Endothelial cell of umbilical vein (primary cell): ENCODE measurements around the gene TNRC6C. TPM values are rescaled to one million over a fixed set of nuclear protein-coding genes. Genes with fewer than 3 reads are reported as not detected.

Experiments
- BruUV-seq: library from RNA; stranded (reverse); fragments of 400-500 nt; replicated peaks from 2 replicates; lab custom pipeline; 2021; lab: Mats Ljungman, UMichigan
- CTCF ChIA-PET: fragments of 300-600, 350-600 bp; sonication (Branson Sonifier 250); formaldehyde crosslinking; loops from one replicate; lab custom pipeline; 2021; ENCODE audit warnings: antibody characterized with exemption, inconsistent platforms; lab: Charles Lee
- POLR2A ChIA-PET: fragments of 300-600, 350-600 bp; sonication (Branson Sonifier 250); formaldehyde crosslinking; loops from one replicate; lab custom pipeline; 2021; ENCODE audit warnings: antibody characterized with exemption, inconsistent platforms; lab: Charles Lee
- DNase-seq: peaks from one replicate; pipeline ENCODE4 v3.0.0-alpha.2; 2011; ENCODE audit warnings: low read depth, low spot score
- FAIRE-seq: peaks from 2 replicates; lab custom pipeline; 2011; peaks lifted over from hg19 to GRCh38; lab: Jason Lieb, UNC
- H2AFZ ChIP-seq: 2 replicates; pipeline ENCODE4 v1.6.0; 2012; ENCODE audit warnings: low read depth, low read length, control low read depth, inconsistent platforms
- H3K27ac ChIP-seq: 2 replicates; pipeline ENCODE4 v1.5.1; 2011; ENCODE audit warnings: low read depth, mild to moderate bottlenecking, control low read depth, low read length, moderate library complexity; ENCODE audit not compliant: insufficient read depth
- H3K27me3 ChIP-seq, 2 experiments: 2 replicates each; pipeline versions ENCODE4 v1.6.0 to v1.6.1; 2011; ENCODE audit warnings: low read length in 2 of 2, mixed read lengths in 1 of 2; ENCODE audit not compliant: control insufficient read depth in 2 of 2, insufficient read depth in 2 of 2
- H3K36me3 ChIP-seq, 2 experiments: 2 replicates in 1 of 2; 3 replicates in 1 of 2; pipeline ENCODE4 v1.5.1; 2011; ENCODE audit warnings: low read length in 2 of 2, mild to moderate bottlenecking in 1 of 2, moderate library complexity in 1 of 2; ENCODE audit not compliant: control insufficient read depth in 2 of 2, insufficient read depth in 2 of 2; ENCODE audit errors: extremely low read depth in 1 of 2
- H3K4me1 ChIP-seq: 3 replicates; pipeline ENCODE4 v1.5.1; 2011; ENCODE audit warnings: mild to moderate bottlenecking, low read length; ENCODE audit not compliant: control insufficient read depth, insufficient read depth; ENCODE audit errors: extremely low read depth
- H3K4me2 ChIP-seq: 2 replicates; pipeline ENCODE4 v1.6.1; 2011; ENCODE audit warnings: low read length, control low read depth, mixed read lengths; ENCODE audit not compliant: insufficient read depth
- H3K4me3 ChIP-seq, 3 experiments: fragments of 200-600 bp in 1 of 3; sonication (generic), shearing (Covaris generic) in 1 of 3; replicated peaks in 1 of 3; 2 replicates each; pipeline ENCODE4 v1.5.1; 2011 to 2016; ENCODE audit warnings: control low read depth in 3 of 3, low read length in 3 of 3, mild to moderate bottlenecking in 2 of 3, inconsistent platforms in 1 of 3, low read depth in 1 of 3, moderate library complexity in 1 of 3; ENCODE audit not compliant: insufficient read depth in 1 of 3
- H3K79me2 ChIP-seq: 2 replicates; pipeline ENCODE4 v1.6.0; 2012; ENCODE audit warnings: low read length, inconsistent platforms; ENCODE audit not compliant: control insufficient read depth, insufficient read depth
- H3K9ac ChIP-seq: replicated peaks from 2 replicates; pipeline ENCODE3; 2011; ENCODE audit warnings: low read length, control low read depth; ENCODE audit not compliant: insufficient read depth; ENCODE audit errors: extremely low read depth
- H3K9me1 ChIP-seq: replicated peaks from 3 replicates; pipeline ENCODE4 v1.6.0; 2011; ENCODE audit warnings: mild to moderate bottlenecking, low read length; ENCODE audit not compliant: control insufficient read depth, insufficient read depth; ENCODE audit errors: extremely low read depth
- H3K9me3 ChIP-seq: replicated peaks from 2 replicates; pipeline ENCODE4 v1.5.1; 2012; ENCODE audit warnings: low read length, inconsistent platforms; ENCODE audit not compliant: control insufficient read depth, insufficient read depth
- H4K20me1 ChIP-seq: replicated peaks from 2 replicates; pipeline ENCODE3; 2011; ENCODE audit warnings: mild to moderate bottlenecking, low read length; ENCODE audit not compliant: control insufficient read depth, insufficient read depth; ENCODE audit errors: extremely low read depth
- CTCF ChIP-seq, 2 donors: IDR thresholded peaks; 1 replicate in 1 of 2; 2 replicates in 1 of 2; pipeline ENCODE4 v1.5.1; 2011; ENCODE audit warnings: low read length in 2 of 2, mild to moderate bottlenecking in 2 of 2, moderate library complexity in 2 of 2, control low read depth in 1 of 2, inconsistent platforms in 1 of 2, low read depth in 1 of 2; ENCODE audit not compliant: insufficient read depth in 1 of 2; ENCODE audit errors: extremely low read depth in 1 of 2
- MAX ChIP-seq: IDR thresholded peaks from 2 replicates; pipeline ENCODE4 v1.6.1; 2011; ENCODE audit not compliant: insufficient read depth, insufficient read length
- dilution Hi-C: fragments of 300-500 bp; cut with MboI; formaldehyde crosslinking; loops from one replicate; pipeline ENCODE4 v1.15.0; 2019; ENCODE audit warnings: low sequenced_read_pairs; ENCODE audit not compliant: extremely low pct_ligation_motif_present
- intact Hi-C: fragments of 100-400 bp; cut with micrococcal nuclease; formaldehyde crosslinking; loops from one replicate; pipeline ENCODE4 v1.10.0; 2022
- polyA plus RNA-seq, 4 experiments: library from polyadenylated mRNA; depleted of rRNA in 3 of 4; stranded (reverse) in 3 of 4; unstranded in 1 of 4; fragments of >200 nt; gene quantifications; 2 replicates each; pipeline versions ENCODE4 v1.2.1 to v1.2.3, GENCODE V29; 2011 to 2012; ENCODE audit warnings: missing spikeins in 1 of 4
- total RNA-seq: library from RNA; stranded (reverse); gene quantifications from 2 replicates; pipeline ENCODE4 v1.2.3, GENCODE V29; 2021

Gene TNRC6C
- total and polyA plus RNA-seq, 2 donors (not counting 3 experiments of a cell fraction or from before 2014, with no cell fraction given) = 2.1 to 17.5 TPM

- intact Hi-C loops = loop anchor here (1.0 to 5.0 kb wide), 3 partner anchors 66 to 232 kb away; no protein-coding TSS in a partner anchor
- FAIRE-seq = peak; percentile 28
- peak; percentile 56 for DNase-seq
- Histone ChIP-seq H2AFZ (no peak overlapping the region), H3K27me3 (no peaks in the 10 kb centered on the region), H3K4me1 (no peaks in the 10 kb centered on the region), H3K4me2 (no peak overlapping the region), H3K27ac (no peak overlapping the region), H3K79me2 (no peaks in the 10 kb centered on the region), H3K9me3 (no peaks in the 10 kb centered on the region), H3K4me3 (no peak overlapping the region), H4K20me1 (no peaks in the 10 kb centered on the region), H3K36me3 (no peaks in the 10 kb centered on the region), H3K9ac (no peak overlapping the region), H3K9me1 (no peaks in the 10 kb centered on the region)
- BruUV-seq = no TSS peak
- dilution Hi-C loops = no loop called here
- TF ChIP-seq MAX = no peak
- peak; percentile 19 to 28 for TF ChIP-seq CTCF (IDR thresholded peaks at IDR 0.05; ENCODE audit: extremely low read depth in 1 of 2, insufficient read depth in 1 of 2, low read depth in 1 of 2, low read length in 2 of 2)
- ChIA-PET POLR2A (interaction anchor here (1.5 kb wide), 1 partner anchor 61 kb away, joined by 8 read pairs; the partner anchor contains the start of gene TNRC6C), CTCF (interaction anchor here (0.6 to 5.3 kb wide), 51 partner anchors 10 to 518 kb away, joined by 3 to 116 read pairs (median 5); partner anchors contain the start of gene TNRC6C)
Measured at GRCh38 chr17:78019367-78019975, 61.0 kb downstream of the TNRC6C start.
